HG03565 (cell line): ENCODE data around the gene KNSTRN.

Experiments used
- ATAC-seq: cut with Tn5 transposase; IDR thresholded peaks from one replicate; pipeline ENCODE4 v1.9.1; 2021; ENCODE audit warnings: mild to moderate bottlenecking, moderate library complexity; ENCODE audit not compliant: unreplicated experiment

The KNSTRN gene

GRCh38 chr15:40428185-40428584 lies 45.7 kb downstream of the KNSTRN start:
- no peak for ATAC-seq

- no peak for ATAC-seq
Observed at GRCh38 chr15:40429068-40429710, 46.7 kb downstream of the KNSTRN start.

GRCh38 chr15:40430271-40430805 lies 47.8 kb downstream of the KNSTRN start:
- no peak for ATAC-seq

GRCh38 chr15:40435023-40435709 lies 52.6 kb downstream of the KNSTRN start:
- no peak for ATAC-seq

GRCh38 chr15:40435710-40436089 lies 53.2 kb downstream of the KNSTRN start:
- ATAC-seq = no peak

GRCh38 chr15:40436116-40436891 lies 53.8 kb downstream of the KNSTRN start:
- ATAC-seq = no peak

- ATAC-seq = no peak
Observed at GRCh38 chr15:40436892-40437751, 54.6 kb downstream of the KNSTRN start.

- ATAC-seq = no peak
Observed at GRCh38 chr15:40437752-40438687, 55.5 kb downstream of the KNSTRN start.

GRCh38 chr15:40438712-40439111 lies 56.2 kb downstream of the KNSTRN start:
- ATAC-seq = no peak

GRCh38 chr15:40439461-40439959 lies 57.0 kb downstream of the KNSTRN start:
- no peak for ATAC-seq

GRCh38 chr15:40439960-40440742 lies 57.6 kb downstream of the KNSTRN start:
- ATAC-seq = no peak

GRCh38 chr15:40440743-40441564 lies 58.4 kb downstream of the KNSTRN start, which contains the start of gene BAHD1:
BAHD1 (plus strand) TSS chr15:40440953; CDS start chr15:40458465, 17,512 bp downstream.
- peak; percentile 89 for ATAC-seq

GRCh38 chr15:40441565-40442531 lies 59.3 kb downstream of the KNSTRN start:
- no peak for ATAC-seq

GRCh38 chr15:40443255-40443654 lies 60.7 kb downstream of the KNSTRN start:
- no peak for ATAC-seq

- ATAC-seq = no peak
Observed at GRCh38 chr15:40443846-40444245, 61.3 kb downstream of the KNSTRN start.
